GM19035 (cell line): ENCODE measurements around the gene SEMG1.

ENCODE experiments used
- ATAC-seq: cut with Tn5 transposase; IDR thresholded peaks from one replicate; pipeline ENCODE4 v1.9.1; 2021; ENCODE audit not compliant: unreplicated experiment

Gene SEMG1

DNA sequence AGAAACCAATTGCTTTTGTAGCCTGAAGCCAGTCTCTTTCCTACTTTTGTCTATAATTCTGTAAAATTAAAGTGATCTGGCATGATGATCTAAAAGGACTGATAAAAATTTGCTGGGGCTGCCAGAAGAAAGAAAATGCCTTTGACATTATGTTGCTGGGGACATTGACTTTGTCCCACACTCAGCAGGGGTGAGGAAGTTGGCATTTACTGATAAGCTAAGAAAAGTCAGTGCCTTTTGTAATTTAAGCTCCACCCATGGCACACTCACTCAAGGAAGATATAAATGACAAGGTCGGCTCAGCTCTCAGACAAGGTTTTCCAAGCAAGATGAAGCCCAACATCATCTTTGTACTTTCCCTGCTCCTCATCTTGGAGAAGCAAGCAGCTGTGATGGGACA lies at the start of gene SEMG1:
TSS of gene SEMG1 (plus strand) at position 309 of the 400 bp plus-strand sequence. CDS start at position 330, 21 bp downstream.
- ATAC-seq: no peak

GRCh38 chr20:45157962-45158361 lies 48.9 kb upstream of the SEMG1 start:
- no peak for ATAC-seq

DNA sequence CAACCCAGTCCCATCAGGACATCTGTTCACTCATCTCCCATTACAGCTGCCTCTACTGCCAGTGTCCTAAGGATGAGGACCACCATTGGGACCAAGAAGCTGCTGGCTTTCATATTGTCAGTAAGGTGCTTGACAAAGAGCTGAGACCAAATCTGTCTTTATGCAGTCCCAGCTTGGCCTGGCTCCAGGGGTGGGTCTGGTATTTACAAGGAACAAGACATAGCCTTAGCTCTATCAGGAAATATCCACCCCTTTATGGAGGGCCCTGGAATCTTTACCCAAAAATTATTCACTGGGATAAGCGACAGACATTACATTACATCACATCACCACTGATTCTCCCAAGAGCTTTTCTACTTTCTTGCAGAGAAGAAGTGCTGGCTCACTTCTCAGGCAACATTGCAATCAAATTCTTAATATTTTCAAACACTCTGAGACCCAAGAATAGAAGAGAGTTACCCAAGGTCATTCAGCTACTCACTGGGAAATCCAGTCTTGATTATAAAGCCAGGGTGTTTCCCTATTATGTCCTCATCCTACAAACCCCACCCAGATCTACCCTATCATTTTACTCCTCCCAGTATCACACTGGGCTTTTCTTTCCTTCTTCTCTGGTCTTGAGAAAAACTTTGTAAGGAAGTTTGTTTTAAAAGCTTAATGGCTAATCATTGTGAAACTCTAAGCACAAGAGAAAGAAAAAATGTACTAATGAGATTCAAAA lies 43.6 kb upstream of the SEMG1 start:
- ATAC-seq: no peak

DNA sequence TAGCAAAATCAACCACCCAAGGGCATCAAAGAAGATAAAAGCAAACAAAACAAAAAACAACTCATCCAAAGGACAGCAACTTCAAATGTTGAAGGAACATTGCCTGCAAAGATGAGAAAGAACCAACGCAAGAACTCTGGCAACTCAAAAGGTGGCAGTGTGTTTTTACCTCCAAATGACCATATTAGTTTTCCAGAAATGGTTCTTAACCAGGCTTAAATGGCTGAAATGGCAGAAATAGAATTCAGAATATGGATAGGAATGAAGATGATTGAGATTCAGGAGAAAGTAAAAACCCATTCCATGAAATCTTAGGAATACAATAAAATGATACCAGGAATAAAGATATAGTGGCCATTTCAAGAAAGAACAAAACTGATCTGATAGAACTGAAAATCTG lies 41.9 kb upstream of the SEMG1 start:
- ATAC-seq: no peak

GRCh38 chr20:45173522-45173921 lies 33.3 kb upstream of the SEMG1 start:
- ATAC-seq: no peak

GRCh38 chr20:45174434-45175364 lies 32.1 kb upstream of the SEMG1 start, which contains the start of gene PI3:
Gene PI3, plus strand, starts transcription at chr20:45174902. Its CDS starts 21 bp downstream, at chr20:45174923.
- no peak for ATAC-seq

DNA sequence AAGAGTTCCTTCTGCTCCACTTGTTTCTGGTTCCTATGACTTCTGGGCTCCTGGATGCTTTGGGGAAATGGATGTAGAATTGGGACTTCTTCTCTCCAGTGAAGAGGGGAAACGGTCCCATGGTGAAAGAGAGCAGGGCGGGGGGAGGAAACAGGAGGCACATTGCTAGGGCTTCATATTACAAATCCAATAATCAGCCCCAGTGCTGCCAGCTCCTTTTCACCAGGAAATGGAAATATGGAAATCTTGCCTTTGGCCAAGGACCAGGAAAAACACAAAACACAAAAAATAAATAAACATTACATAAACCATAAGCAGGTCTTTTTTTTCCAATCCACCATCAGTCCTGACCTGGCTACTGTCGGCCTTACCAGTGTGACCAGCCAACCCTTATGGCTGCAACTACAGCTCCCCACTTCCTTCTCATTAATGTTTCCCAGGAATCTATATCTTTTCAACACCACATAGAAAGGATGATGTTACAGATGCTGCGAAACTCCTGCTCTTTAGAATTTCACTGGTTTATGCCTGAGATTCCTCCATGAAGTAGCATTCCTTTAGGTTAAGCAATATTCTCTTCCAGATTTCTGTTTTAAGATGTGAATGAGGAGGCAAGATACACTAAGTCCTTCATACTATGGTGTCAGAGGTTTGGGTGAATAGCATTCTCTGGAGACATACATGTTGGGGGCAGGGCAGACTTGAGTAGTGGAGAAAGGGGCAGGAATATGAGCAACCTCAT lies 30.1 kb upstream of the SEMG1 start:
- no peak for ATAC-seq

GRCh38 chr20:45179166-45179565 lies 27.7 kb upstream of the SEMG1 start:
- ATAC-seq: no peak

DNA sequence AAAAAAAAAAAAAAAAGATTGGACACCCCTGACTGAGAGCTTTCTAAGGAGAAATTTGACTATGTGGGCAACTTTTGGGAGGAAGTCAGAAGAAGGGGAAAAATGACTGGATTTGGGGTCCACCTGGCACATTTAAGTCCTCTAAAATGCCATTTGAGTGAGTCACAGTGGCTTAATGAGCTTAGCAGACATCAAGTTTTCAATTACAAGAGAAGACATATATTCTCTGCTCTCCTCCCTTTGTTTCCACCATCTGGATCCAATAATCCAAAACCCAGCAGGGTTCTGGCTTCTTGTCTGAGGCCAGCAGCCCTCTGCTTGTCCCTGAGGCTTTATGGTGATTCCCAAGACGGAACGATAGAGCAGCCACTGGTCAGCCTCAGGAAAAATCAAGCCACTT lies 25.2 kb upstream of the SEMG1 start:
- no peak for ATAC-seq

- no peak for ATAC-seq
Measured at GRCh38 chr20:45183084-45183483, 23.7 kb upstream of the SEMG1 start.

DNA sequence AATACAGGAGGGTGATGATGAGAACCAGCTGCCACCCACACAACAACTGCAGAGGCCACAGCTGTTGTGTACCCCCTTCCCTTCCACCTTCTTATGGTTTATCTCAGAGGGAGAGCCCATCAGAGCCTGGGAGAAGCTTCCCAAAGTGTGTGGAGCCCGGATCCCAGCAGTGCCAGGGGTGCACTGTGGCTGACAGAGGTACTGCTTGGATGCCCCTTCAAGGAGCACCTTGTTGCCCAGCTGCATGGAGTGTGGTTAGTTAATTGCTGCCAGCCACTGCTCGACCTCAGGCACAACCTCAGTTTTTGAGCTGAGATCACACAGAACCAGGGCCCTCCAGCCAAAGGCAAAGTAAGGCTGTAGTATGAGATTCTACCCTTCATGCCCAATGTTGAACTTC lies 19.1 kb upstream of the SEMG1 start:
- no peak for ATAC-seq

DNA sequence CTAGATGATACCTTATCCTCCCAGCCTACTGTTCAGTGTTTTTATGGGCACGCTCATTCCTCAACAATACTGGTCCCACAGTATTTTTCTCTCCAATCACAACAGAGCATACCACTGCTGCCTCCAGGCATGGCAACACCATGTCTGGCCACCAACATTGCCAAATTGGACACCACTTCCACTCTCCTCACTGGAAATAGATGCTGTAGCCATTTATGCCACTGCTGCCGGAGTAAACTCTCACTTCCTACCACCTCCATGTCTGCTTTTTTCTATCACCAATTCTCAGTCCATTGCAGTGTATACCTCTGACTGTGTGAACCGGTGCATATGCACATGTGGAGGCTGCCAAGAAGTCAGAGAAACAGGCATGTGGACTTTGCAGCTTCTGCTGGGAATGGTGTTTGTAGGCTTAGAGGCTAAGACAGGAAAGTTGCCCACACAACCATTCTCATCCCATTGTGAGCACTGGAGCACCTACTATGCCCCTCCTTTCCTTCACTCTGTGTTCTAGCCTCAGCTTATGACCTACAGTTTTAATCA lies 17.7 kb upstream of the SEMG1 start:
- no peak for ATAC-seq

DNA sequence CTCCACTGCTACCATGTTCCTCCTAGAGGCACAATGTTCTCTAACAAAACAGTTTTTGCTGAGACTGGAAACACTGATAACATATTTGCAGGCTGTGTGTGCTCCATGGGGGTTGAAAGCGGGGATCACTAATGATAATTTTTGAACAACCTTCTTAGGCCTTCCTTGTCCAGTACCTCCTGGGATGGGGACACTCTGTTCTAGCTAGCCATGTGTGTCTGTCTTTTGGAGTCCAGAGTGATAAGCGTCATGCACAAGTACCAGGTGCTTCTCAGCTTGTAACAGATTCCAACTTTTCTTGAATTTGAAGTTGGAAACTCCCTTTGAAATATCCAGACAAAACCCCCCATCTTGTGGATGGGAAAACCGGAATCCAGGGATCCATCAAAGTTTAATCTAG lies 17.0 kb upstream of the SEMG1 start:
- ATAC-seq: no peak

- no peak for ATAC-seq
Measured at GRCh38 chr20:45191926-45192325, 14.9 kb upstream of the SEMG1 start.

DNA sequence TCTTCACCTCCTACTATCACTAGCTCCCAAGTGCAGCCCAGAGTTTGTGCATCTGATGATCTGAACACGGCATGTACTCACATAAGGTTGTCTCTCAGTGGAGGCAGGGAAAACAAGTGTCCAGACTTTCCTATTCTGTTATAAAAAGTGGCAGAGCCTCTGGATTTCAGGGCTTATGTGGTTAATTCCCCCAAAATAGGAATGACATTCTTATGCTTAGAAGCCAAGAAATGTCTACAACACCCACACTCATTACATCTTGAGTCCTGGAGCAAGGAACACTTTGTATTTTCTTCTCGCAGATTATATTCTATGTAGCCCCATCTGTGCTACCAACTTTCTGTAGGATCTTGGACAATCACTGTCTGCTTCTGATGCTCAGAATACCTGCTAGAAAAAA lies 13.5 kb upstream of the SEMG1 start:
- ATAC-seq: no peak

DNA sequence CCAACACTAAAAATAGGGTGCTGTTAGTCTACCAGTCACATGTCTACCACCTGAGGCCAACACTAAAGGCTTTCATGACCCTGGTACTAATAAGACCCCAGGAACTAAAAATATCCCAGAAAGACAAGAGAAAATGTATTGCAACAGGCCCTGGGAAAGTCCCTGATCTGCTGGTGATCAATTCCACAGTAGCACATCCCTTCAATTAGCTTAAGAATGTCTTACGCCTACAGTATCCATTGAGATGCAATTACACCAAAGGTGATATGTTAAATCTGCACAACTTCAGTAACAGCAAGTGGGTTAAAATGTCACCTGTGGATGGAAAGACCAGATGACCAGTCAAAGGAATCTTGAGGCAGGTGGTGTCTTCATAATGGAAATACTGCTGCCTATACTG lies 3.1 kb downstream of the SEMG1 start:
- ATAC-seq: no peak

GRCh38 chr20:45211569-45212474 lies 5.0 kb downstream of the SEMG1 start:
- no peak for ATAC-seq

DNA sequence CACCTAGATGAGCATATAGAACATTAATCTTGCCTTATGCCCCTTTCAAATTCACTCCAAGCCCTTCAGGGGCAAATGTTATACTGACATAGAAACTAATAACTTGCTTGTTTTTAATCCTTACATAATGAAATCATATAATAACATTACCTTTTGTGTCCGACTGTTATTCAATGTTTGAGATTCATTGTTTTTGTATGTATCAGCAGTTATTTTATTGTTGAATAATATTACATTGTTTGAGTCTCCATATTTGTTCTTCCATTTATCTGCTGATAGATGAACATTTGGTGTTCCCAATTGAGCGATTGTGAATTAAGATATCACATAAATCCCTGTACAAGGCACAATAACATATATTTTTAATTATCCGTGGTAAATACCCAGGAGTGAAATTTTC lies 6.0 kb downstream of the SEMG1 start:
- no peak for ATAC-seq

GRCh38 chr20:45218124-45218523 lies 11.3 kb downstream of the SEMG1 start:
- ATAC-seq: no peak

- ATAC-seq: no peak
Measured at GRCh38 chr20:45218636-45219035, 11.8 kb downstream of the SEMG1 start.
